H9 (cell line): ENCODE measurements around the gene NTPCR. TPM values are rescaled to one million over a fixed set of nuclear protein-coding genes. Genes with fewer than 3 reads are reported as not detected.
A peak's percentile ranks its signal among the peaks of the same experiment; 100 is the strongest.

Experiments used
- DNase-seq: peaks from one replicate; pipeline ENCODE4 v3.0.0-alpha.2; 2017
- H2AFZ ChIP-seq: one replicate; pipeline ENCODE4 v1.6.1; 2013; ENCODE audit warnings: mild to moderate bottlenecking, low read length, control low read depth, moderate library complexity
- H2AK5ac ChIP-seq: 2 replicates; pipeline ENCODE4 v1.6.1; 2013; ENCODE audit warnings: low read length, control low read depth, mixed read lengths; ENCODE audit not compliant: insufficient read length
- H2BK120ac ChIP-seq: one replicate; pipeline ENCODE4 v1.6.1; 2013; ENCODE audit warnings: low read depth, mild to moderate bottlenecking, low read length, control low read depth, inconsistent platforms; ENCODE audit not compliant: poor library complexity, severe bottlenecking
- H2BK12ac ChIP-seq: 2 replicates; pipeline ENCODE4 v1.6.1; 2013; ENCODE audit warnings: low read length, control low read depth, mixed read lengths, low read depth; ENCODE audit not compliant: insufficient read length
- H2BK15ac ChIP-seq: 2 replicates; pipeline ENCODE4 v1.6.1; 2013; ENCODE audit warnings: low read depth, low read length, control low read depth
- H2BK20ac ChIP-seq: one replicate; pipeline ENCODE4 v1.6.1; 2013; ENCODE audit warnings: low read depth, mild to moderate bottlenecking, low read length, control low read depth, inconsistent platforms; ENCODE audit not compliant: poor library complexity, severe bottlenecking
- H2BK5ac ChIP-seq: 2 replicates; pipeline ENCODE4 v1.6.1; 2013; ENCODE audit warnings: low read length, control low read depth, mixed read lengths; ENCODE audit not compliant: insufficient read length
- H3K14ac ChIP-seq: 2 replicates; pipeline ENCODE4 v1.6.1; 2013; ENCODE audit warnings: low read length, control low read depth; ENCODE audit not compliant: insufficient read depth
- H3K18ac ChIP-seq: 2 replicates; pipeline ENCODE4 v1.6.1; 2013; ENCODE audit warnings: low read depth, mild to moderate bottlenecking, mixed read lengths, low read length, control low read depth; ENCODE audit not compliant: insufficient read length
- H3K23ac ChIP-seq: 2 replicates; pipeline ENCODE4 v1.6.1; 2013; ENCODE audit warnings: low read length, control low read depth, mixed read lengths, low read depth; ENCODE audit not compliant: insufficient read length
- H3K23me2 ChIP-seq: 2 replicates; pipeline ENCODE4 v1.6.1; 2013; ENCODE audit warnings: low read depth, mild to moderate bottlenecking, mixed read lengths, low read length, control low read depth; ENCODE audit not compliant: insufficient read length, poor library complexity, severe bottlenecking
- H3K27ac ChIP-seq: 2 replicates; pipeline ENCODE4 v1.5.1; 2013; ENCODE audit warnings: low read length, control low read depth, mixed read lengths, low read depth; ENCODE audit not compliant: insufficient read length
- H3K27me3 ChIP-seq: 2 replicates; pipeline ENCODE4 v1.6.1; 2013; ENCODE audit warnings: low read length, control low read depth, inconsistent platforms; ENCODE audit not compliant: insufficient read depth
- H3K4ac ChIP-seq: 2 replicates; pipeline ENCODE4 v1.6.1; 2013; ENCODE audit warnings: low read depth, mild to moderate bottlenecking, control low read depth, inconsistent platforms, low read length, moderate library complexity
- H3K4me1 ChIP-seq: 2 replicates; pipeline ENCODE4 v1.6.1; 2013; ENCODE audit warnings: low read length, control low read depth, inconsistent platforms; ENCODE audit not compliant: insufficient read depth
- H3K4me2 ChIP-seq: 2 replicates; pipeline ENCODE4 v1.6.1; 2013; ENCODE audit warnings: low read length, control low read depth, mixed read lengths; ENCODE audit not compliant: insufficient read length, insufficient read depth
- H3K56ac ChIP-seq: 2 replicates; pipeline ENCODE4 v1.6.1; 2013; ENCODE audit warnings: low read depth, mild to moderate bottlenecking, mixed read lengths, low read length, control low read depth; ENCODE audit not compliant: insufficient read length
- H3K79me1 ChIP-seq: 2 replicates; pipeline ENCODE4 v1.6.1; 2013; ENCODE audit warnings: low read depth, mild to moderate bottlenecking, moderate library complexity, low read length, control low read depth, inconsistent platforms; ENCODE audit not compliant: insufficient read depth, poor library complexity, severe bottlenecking
- H3K79me2 ChIP-seq: 2 replicates; pipeline ENCODE4 v1.6.1; 2013; ENCODE audit warnings: low read length, control low read depth, inconsistent platforms; ENCODE audit not compliant: insufficient read depth
- H3K9ac ChIP-seq: 2 replicates; pipeline ENCODE4 v1.6.1; 2013; ENCODE audit warnings: low read length, control low read depth, mixed read lengths; ENCODE audit not compliant: insufficient read length; ENCODE audit errors: extremely low read depth
- H3K9me3 ChIP-seq: one replicate; pipeline ENCODE4 v1.6.1; 2013; ENCODE audit warnings: low read depth, low read length, inconsistent platforms; ENCODE audit not compliant: control insufficient read depth
- H3T11ph ChIP-seq: one replicate; pipeline ENCODE4 v1.6.1; 2013; ENCODE audit warnings: mild to moderate bottlenecking, low read length, control low read depth, inconsistent platforms
- H4K20me1 ChIP-seq: one replicate; pipeline ENCODE4 v1.6.1; 2013; ENCODE audit not compliant: control insufficient read depth, insufficient read length, insufficient read depth
- H4K5ac ChIP-seq: 2 replicates; pipeline ENCODE4 v1.6.1; 2013; ENCODE audit warnings: low read depth, mild to moderate bottlenecking, mixed read lengths, low read length, control low read depth; ENCODE audit not compliant: insufficient read length
- H4K8ac ChIP-seq: replicated peaks from 2 replicates; pipeline ENCODE4 v1.6.1; 2013; ENCODE audit warnings: low read length, control low read depth, mixed read lengths, low read depth; ENCODE audit not compliant: insufficient read length
- H4K91ac ChIP-seq: 2 replicates; pipeline ENCODE4 v1.6.1; 2013; ENCODE audit warnings: low read depth, mild to moderate bottlenecking, moderate library complexity, mixed read lengths, low read length, control low read depth; ENCODE audit not compliant: insufficient read length
- H3K27ac Mint-ChIP-seq, 3 experiments: 2 replicates in 2 of 3; 3 replicates in 1 of 3; pipeline ENCODE4 v1.8.0; 2020 to 2021; ENCODE audit warnings: mixed read lengths in 3 of 3, mild to moderate bottlenecking in 1 of 3, moderate library complexity in 1 of 3
- H3K27me3 Mint-ChIP-seq: 2 replicates; pipeline ENCODE4 v1.8.0; 2021; ENCODE audit warnings: low read depth, mild to moderate bottlenecking, moderate library complexity, mixed read lengths
- H3K36me3 Mint-ChIP-seq, 3 experiments: 2 replicates in 2 of 3; 3 replicates in 1 of 3; pipeline ENCODE4 v1.8.0; 2020 to 2021; ENCODE audit warnings: low read depth in 3 of 3, mixed read lengths in 3 of 3; ENCODE audit not compliant: insufficient read depth in 1 of 3
- H3K4me1 Mint-ChIP-seq, 2 experiments: 2 replicates each; pipeline ENCODE4 v1.8.0; 2020; ENCODE audit warnings: mixed read lengths in 2 of 2
- H3K4me3 Mint-ChIP-seq, 2 experiments: 2 replicates in 1 of 2; 3 replicates in 1 of 2; pipeline ENCODE4 v1.8.0; 2020 to 2021; ENCODE audit warnings: mild to moderate bottlenecking in 2 of 2, mixed read lengths in 2 of 2, moderate library complexity in 1 of 2
- H3K9me3 Mint-ChIP-seq, 2 experiments: 2 replicates in 1 of 2; 3 replicates in 1 of 2; pipeline ENCODE4 v1.8.0; 2020; ENCODE audit warnings: mild to moderate bottlenecking in 2 of 2, mixed read lengths in 2 of 2, moderate library complexity in 1 of 2
- WGBS: extraction: QIAGEN DNeasy Blood & Tissue Kit; methylation state at CpG from one replicate; pipeline ENCODE4 v1.1.7; 2013; ENCODE audit warnings: missing lambda C conversion rate, low lambda C conversion rate, mixed read lengths; ENCODE audit not compliant: insufficient read length; ENCODE audit errors: extremely low coverage; 5-methylcytosine and 5-hydroxymethylcytosine counted together
- total RNA-seq: library from RNA; stranded (reverse); gene quantifications from 2 replicates; pipeline ENCODE4 v1.2.1, GENCODE V29; 2021
- TF ChIP-seq, protein P1 (sequence below): fragments of 200-600 bp; sonication (generic); conservative IDR thresholded peaks from 3 replicates; pipeline ENCODE4 v1.8.0; 2021; ENCODE audit warnings: antibody characterized with exemption, mild to moderate bottlenecking

NTPCR gene
- total RNA-seq, 1 experiment from 2014 or later = 87.4 TPM

DNA sequence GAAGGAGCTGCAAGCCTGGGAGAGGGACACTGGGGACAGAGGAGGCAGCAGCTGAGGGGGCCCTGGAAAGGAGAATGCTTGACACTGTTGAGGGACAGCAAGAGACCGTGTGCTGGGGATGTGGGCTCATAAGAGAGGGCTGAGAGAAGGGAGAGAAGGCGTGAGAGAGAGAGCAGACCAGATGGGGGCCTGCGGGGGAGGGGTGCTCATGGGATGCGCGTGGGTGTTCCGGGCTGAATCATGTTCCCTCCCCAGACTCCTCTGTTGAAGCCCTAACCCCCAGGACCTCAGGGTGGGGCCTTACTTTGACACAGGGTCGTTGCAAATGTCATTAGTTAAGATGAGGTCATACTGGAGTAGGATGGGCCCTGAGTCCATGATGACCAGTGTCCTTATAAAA, 40.8 kb downstream of the NTPCR start:
- no peaks in the 10 kb centered on the region; the same call in 1 of the 2 replicates for H3K27me3 Mint-ChIP-seq
- H4K91ac ChIP-seq = no peak overlapping the region
- peak overlapping the region in 1 of 3 experiments; percentile 77; a peak in 1 of 7 replicates for H3K27ac Mint-ChIP-seq
- H2AK5ac ChIP-seq = no peak overlapping the region
- H3K23ac ChIP-seq = no peak overlapping the region
- no peaks in the 10 kb centered on the region for H4K20me1 ChIP-seq
- H3K9me3 Mint-ChIP-seq = peaks cover 27 to 38% of the 10 kb centered on the region in 2 experiments
- H2AFZ ChIP-seq = no peak overlapping the region
- WGBS = no CpG with 5 or more reads among the region's 7 CpGs
- H3K14ac ChIP-seq = no peak overlapping the region
- no peaks in the 10 kb centered on the region for H3K23me2 ChIP-seq
- H2BK15ac ChIP-seq = no peak overlapping the region
- no peak overlapping the region for H3K27ac ChIP-seq
- H3K36me3 Mint-ChIP-seq = peaks cover 53 to 59% (median 54%) of the 10 kb centered on the region in 3 experiments
- H3K27me3 ChIP-seq = no peaks in the 10 kb centered on the region
- H4K5ac ChIP-seq = no peak overlapping the region
- H3K79me1 ChIP-seq = no peaks in the 10 kb centered on the region
- TF ChIP-seq, protein P1, sequence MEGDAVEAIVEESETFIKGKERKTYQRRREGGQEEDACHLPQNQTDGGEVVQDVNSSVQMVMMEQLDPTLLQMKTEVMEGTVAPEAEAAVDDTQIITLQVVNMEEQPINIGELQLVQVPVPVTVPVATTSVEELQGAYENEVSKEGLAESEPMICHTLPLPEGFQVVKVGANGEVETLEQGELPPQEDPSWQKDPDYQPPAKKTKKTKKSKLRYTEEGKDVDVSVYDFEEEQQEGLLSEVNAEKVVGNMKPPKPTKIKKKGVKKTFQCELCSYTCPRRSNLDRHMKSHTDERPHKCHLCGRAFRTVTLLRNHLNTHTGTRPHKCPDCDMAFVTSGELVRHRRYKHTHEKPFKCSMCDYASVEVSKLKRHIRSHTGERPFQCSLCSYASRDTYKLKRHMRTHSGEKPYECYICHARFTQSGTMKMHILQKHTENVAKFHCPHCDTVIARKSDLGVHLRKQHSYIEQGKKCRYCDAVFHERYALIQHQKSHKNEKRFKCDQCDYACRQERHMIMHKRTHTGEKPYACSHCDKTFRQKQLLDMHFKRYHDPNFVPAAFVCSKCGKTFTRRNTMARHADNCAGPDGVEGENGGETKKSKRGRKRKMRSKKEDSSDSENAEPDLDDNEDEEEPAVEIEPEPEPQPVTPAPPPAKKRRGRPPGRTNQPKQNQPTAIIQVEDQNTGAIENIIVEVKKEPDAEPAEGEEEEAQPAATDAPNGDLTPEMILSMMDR = no peak
- H3K9ac ChIP-seq = no peak overlapping the region
- DNase-seq = no peak
- peaks cover 18% of the 10 kb centered on the region for H3K9me3 ChIP-seq
- H3K4ac ChIP-seq = no peak overlapping the region
- no peaks in the 10 kb centered on the region for H3K79me2 ChIP-seq
- H3K4me3 Mint-ChIP-seq = no peak overlapping the region
- H3K18ac ChIP-seq = no peak overlapping the region
- H2BK5ac ChIP-seq = no peak overlapping the region
- no peak overlapping the region for H2BK20ac ChIP-seq
- no peak overlapping the region for H3K4me2 ChIP-seq
- H3T11ph ChIP-seq = no peak overlapping the region
- H3K56ac ChIP-seq = no peak overlapping the region
- no peak overlapping the region for H2BK12ac ChIP-seq
- no peak overlapping the region for H4K8ac ChIP-seq
- no peak overlapping the region for H2BK120ac ChIP-seq
- no peaks in the 10 kb centered on the region; a peak in 1 of 4 replicates for H3K4me1 Mint-ChIP-seq
- H3K4me1 ChIP-seq = no peaks in the 10 kb centered on the region
